OCI-LY1 (cell line): ENCODE data around the gene GBF1.

Source experiments
- EZH2 ChIP-seq: fragments of 200-600 bp; sonication (generic), shearing (Covaris generic); IDR thresholded peaks from 2 replicates; pipeline ENCODE4 v1.8.0; 2017; ENCODE audit warnings: borderline replicate concordance, mixed run types, mild to moderate bottlenecking, antibody characterized with exemption, low read length, moderate library complexity, mixed read lengths
- TF ChIP-seq, protein P1 (sequence below): fragments of 200-600 bp; sonication (generic), shearing (Covaris generic); IDR thresholded peaks from 2 replicates; pipeline ENCODE4 v1.5.1; 2017; ENCODE audit warnings: mild to moderate bottlenecking, antibody characterized with exemption, low read length, moderate library complexity, mixed read lengths

- TF ChIP-seq, protein P1, sequence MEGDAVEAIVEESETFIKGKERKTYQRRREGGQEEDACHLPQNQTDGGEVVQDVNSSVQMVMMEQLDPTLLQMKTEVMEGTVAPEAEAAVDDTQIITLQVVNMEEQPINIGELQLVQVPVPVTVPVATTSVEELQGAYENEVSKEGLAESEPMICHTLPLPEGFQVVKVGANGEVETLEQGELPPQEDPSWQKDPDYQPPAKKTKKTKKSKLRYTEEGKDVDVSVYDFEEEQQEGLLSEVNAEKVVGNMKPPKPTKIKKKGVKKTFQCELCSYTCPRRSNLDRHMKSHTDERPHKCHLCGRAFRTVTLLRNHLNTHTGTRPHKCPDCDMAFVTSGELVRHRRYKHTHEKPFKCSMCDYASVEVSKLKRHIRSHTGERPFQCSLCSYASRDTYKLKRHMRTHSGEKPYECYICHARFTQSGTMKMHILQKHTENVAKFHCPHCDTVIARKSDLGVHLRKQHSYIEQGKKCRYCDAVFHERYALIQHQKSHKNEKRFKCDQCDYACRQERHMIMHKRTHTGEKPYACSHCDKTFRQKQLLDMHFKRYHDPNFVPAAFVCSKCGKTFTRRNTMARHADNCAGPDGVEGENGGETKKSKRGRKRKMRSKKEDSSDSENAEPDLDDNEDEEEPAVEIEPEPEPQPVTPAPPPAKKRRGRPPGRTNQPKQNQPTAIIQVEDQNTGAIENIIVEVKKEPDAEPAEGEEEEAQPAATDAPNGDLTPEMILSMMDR, result no peak
- no peak for TF ChIP-seq EZH2
These were observed 131.6 kb downstream of the GBF1 start for GRCh38 chr10:102376901-102377300.
